OCI-LY1 (cell line): ENCODE results near the gene PRKG1.

ENCODE experiments used
- H2AFZ ChIP-seq: fragments of 200-600 bp; sonication (generic), shearing (Covaris generic); 2 replicates; pipeline ENCODE4 v1.6.0; 2014; ENCODE audit warnings: antibody characterized with exemption, mild to moderate bottlenecking, low read length
- H3F3A ChIP-seq: fragments of 200-600 bp; sonication (generic), shearing (Covaris generic); 2 replicates; pipeline ENCODE4 v1.6.0; 2014; ENCODE audit warnings: mild to moderate bottlenecking, antibody characterized with exemption, low read length, moderate library complexity; ENCODE audit not compliant: insufficient read depth
- H3K27ac ChIP-seq: fragments of 200-600 bp; sonication (generic); 2 replicates; pipeline ENCODE4 v1.5.1; 2014; ENCODE audit warnings: low read length, mixed run types, mild to moderate bottlenecking, low read depth; ENCODE audit not compliant: poor library complexity, severe bottlenecking
- H3K27me3 ChIP-seq: fragments of 200-600 bp; sonication (generic); 2 replicates; pipeline ENCODE4 v1.6.0; 2014; ENCODE audit warnings: antibody characterized with exemption, mild to moderate bottlenecking, low read length, moderate library complexity; ENCODE audit not compliant: insufficient read depth
- H3K36me3 ChIP-seq: fragments of 200-600 bp; sonication (generic); 2 replicates; pipeline ENCODE4 v1.6.1; 2014; ENCODE audit warnings: mild to moderate bottlenecking, antibody characterized with exemption, low read length, moderate library complexity, mixed read lengths; ENCODE audit not compliant: insufficient read depth
- H3K4me1 ChIP-seq: fragments of 200-600 bp; sonication (generic); 2 replicates; pipeline ENCODE4 v1.5.1; 2014; ENCODE audit warnings: mild to moderate bottlenecking, low read length, moderate library complexity; ENCODE audit not compliant: insufficient read depth, severe bottlenecking
- H3K4me2 ChIP-seq: fragments of 200-600 bp; sonication (generic), shearing (Covaris generic); 2 replicates; pipeline ENCODE4 v1.6.1; 2014; ENCODE audit warnings: low read length
- H3K4me3 ChIP-seq: fragments of 200-600 bp; sonication (generic); 2 replicates; pipeline ENCODE4 v1.5.1; 2014; ENCODE audit warnings: low read length, low read depth, mild to moderate bottlenecking, mixed read lengths; ENCODE audit not compliant: poor library complexity, severe bottlenecking
- H3K79me2 ChIP-seq: fragments of 200-600 bp; shearing (Covaris generic); 2 replicates; pipeline ENCODE4 v1.6.1; 2016; ENCODE audit warnings: mixed run types, low read length, mixed read lengths; ENCODE audit not compliant: insufficient read depth
- H3K9ac ChIP-seq: fragments of 200-600 bp; sonication (generic), shearing (Covaris generic); 2 replicates; pipeline ENCODE4 v1.6.1; 2014; ENCODE audit warnings: mild to moderate bottlenecking, low read length, mixed read lengths
- H3K9me2 ChIP-seq: fragments of 200-600 bp; sonication (generic), shearing (Covaris generic); 2 replicates; pipeline ENCODE4 v1.6.1; 2014; ENCODE audit warnings: low read depth, mild to moderate bottlenecking, low read length, mixed read lengths
- H3K9me3 ChIP-seq: fragments of 200-600 bp; shearing (Covaris generic); 2 replicates; pipeline ENCODE4 v1.6.1; 2014; ENCODE audit warnings: low read length, mixed read lengths
- H4K20me1 ChIP-seq: fragments of 200-600 bp; sonication (generic), shearing (Covaris generic); 2 replicates; pipeline ENCODE4 v1.6.0; 2016; ENCODE audit warnings: mild to moderate bottlenecking, low read length; ENCODE audit not compliant: insufficient read depth
- EZH2 ChIP-seq: fragments of 200-600 bp; sonication (generic), shearing (Covaris generic); IDR thresholded peaks from 2 replicates; pipeline ENCODE4 v1.8.0; 2017; ENCODE audit warnings: borderline replicate concordance, mixed run types, mild to moderate bottlenecking, antibody characterized with exemption, low read length, moderate library complexity, mixed read lengths
- TF ChIP-seq, protein P1 (sequence below): fragments of 200-600 bp; sonication (generic), shearing (Covaris generic); IDR thresholded peaks from 2 replicates; pipeline ENCODE4 v1.5.1; 2017; ENCODE audit warnings: mild to moderate bottlenecking, antibody characterized with exemption, low read length, moderate library complexity, mixed read lengths

The PRKG1 gene

DNA sequence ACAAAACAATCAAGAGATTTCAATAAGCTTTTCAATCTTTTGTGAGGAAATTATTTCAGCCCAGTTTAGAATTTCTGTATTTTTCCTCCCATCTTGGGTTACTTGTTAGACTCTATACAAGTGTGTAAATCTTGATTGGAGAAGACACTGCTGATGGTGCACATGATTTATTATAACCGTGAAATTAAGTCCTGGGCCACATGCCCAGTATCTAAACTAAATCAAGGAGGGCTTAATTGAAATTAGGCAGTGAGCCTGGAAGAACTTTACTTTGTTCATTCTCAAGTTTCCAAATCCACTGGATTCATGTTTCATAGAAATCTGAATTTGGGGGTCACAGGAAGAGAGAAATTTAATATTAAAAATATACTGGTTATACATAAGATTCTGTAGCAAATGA is 580.6 kb downstream of the PRKG1 start:
- H3K79me2 ChIP-seq, result no peaks in the 10 kb centered on the region
- H3K27ac ChIP-seq, result no peak overlapping the region
- no peaks in the 10 kb centered on the region for H3F3A ChIP-seq
- no peaks in the 10 kb centered on the region for H4K20me1 ChIP-seq
- H3K9me3 ChIP-seq, result no peaks in the 10 kb centered on the region
- no peak overlapping the region for H2AFZ ChIP-seq
- no peak overlapping the region for H3K4me2 ChIP-seq
- no peak overlapping the region for H3K9ac ChIP-seq
- no peak overlapping the region for H3K4me3 ChIP-seq
- no peaks in the 10 kb centered on the region for H3K9me2 ChIP-seq
- no peak for TF ChIP-seq EZH2
- TF ChIP-seq, protein P1, sequence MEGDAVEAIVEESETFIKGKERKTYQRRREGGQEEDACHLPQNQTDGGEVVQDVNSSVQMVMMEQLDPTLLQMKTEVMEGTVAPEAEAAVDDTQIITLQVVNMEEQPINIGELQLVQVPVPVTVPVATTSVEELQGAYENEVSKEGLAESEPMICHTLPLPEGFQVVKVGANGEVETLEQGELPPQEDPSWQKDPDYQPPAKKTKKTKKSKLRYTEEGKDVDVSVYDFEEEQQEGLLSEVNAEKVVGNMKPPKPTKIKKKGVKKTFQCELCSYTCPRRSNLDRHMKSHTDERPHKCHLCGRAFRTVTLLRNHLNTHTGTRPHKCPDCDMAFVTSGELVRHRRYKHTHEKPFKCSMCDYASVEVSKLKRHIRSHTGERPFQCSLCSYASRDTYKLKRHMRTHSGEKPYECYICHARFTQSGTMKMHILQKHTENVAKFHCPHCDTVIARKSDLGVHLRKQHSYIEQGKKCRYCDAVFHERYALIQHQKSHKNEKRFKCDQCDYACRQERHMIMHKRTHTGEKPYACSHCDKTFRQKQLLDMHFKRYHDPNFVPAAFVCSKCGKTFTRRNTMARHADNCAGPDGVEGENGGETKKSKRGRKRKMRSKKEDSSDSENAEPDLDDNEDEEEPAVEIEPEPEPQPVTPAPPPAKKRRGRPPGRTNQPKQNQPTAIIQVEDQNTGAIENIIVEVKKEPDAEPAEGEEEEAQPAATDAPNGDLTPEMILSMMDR, result no peak
- H3K4me1 ChIP-seq, result no peaks in the 10 kb centered on the region
- H3K36me3 ChIP-seq, result no peaks in the 10 kb centered on the region
- no peaks in the 10 kb centered on the region for H3K27me3 ChIP-seq

DNA sequence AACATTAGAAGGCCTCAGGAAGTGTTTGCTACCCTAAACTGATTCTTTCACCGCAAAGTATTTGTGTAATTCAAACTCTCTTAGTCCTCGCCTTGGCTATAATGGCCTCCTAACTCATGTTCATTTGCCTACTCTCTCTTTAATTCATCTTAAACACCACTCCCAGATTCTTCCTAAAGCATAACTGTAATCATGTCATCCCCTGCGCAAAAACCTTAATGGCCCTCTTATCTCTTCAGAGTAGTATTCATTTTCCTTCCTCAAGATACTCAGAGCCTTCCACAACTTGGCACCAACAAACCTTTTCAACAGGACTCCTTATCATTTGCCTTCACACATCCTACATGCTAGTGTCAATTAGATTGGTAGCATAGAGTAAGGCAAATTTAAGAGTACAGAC is 582.2 kb downstream of the PRKG1 start:
- Histone ChIP-seq H3K9me2 (no peaks in the 10 kb centered on the region), H3K9ac (no peak overlapping the region), H4K20me1 (no peaks in the 10 kb centered on the region), H3K36me3 (no peaks in the 10 kb centered on the region), H3K27me3 (no peaks in the 10 kb centered on the region), H3K79me2 (no peaks in the 10 kb centered on the region), H3K9me3 (no peaks in the 10 kb centered on the region), H2AFZ (no peak overlapping the region), H3K4me1 (no peaks in the 10 kb centered on the region), H3K27ac (no peak overlapping the region), H3K4me2 (no peak overlapping the region), H3K4me3 (no peak overlapping the region), H3F3A (no peaks in the 10 kb centered on the region)
- TF ChIP-seq, protein P1, result no peak

DNA sequence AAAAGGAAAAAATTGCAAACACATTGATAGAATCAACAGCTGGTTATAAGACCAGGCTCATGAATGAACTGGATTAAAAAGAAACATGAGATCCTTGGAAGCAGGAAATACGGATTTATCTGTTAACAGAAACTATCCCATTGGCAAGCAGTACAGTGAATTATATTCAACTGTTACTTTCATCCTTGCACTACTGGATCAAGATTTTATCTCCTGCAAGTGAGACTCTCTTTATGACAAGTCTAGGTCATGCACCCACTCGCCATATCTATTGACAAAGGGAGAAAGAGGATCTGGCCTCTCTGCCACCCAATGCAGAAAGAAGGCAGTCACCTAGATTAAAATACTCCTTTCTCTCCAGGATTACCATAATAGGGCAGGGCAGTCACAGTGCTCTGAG is 583.7 kb downstream of the PRKG1 start:
- H3K9me3 ChIP-seq, result no peaks in the 10 kb centered on the region
- H3K27me3 ChIP-seq, result no peaks in the 10 kb centered on the region
- H4K20me1 ChIP-seq, result no peaks in the 10 kb centered on the region
- TF ChIP-seq EZH2, result no peak
- TF ChIP-seq, protein P1, result no peak
- H2AFZ ChIP-seq, result no peak overlapping the region
- H3K27ac ChIP-seq, result no peak overlapping the region
- no peaks in the 10 kb centered on the region for H3K4me1 ChIP-seq
- no peaks in the 10 kb centered on the region for H3K36me3 ChIP-seq
- H3K9ac ChIP-seq, result no peak overlapping the region
- H3K79me2 ChIP-seq, result no peaks in the 10 kb centered on the region
- H3K4me3 ChIP-seq, result no peak overlapping the region
- no peak overlapping the region for H3K4me2 ChIP-seq
- no peaks in the 10 kb centered on the region for H3F3A ChIP-seq
- H3K9me2 ChIP-seq, result no peaks in the 10 kb centered on the region
